HepG2 (cell line): ENCODE results near the gene GPR31. TPM values are rescaled to one million over a fixed set of nuclear protein-coding genes. Genes with fewer than 3 reads are reported as not detected.

Experiments used
- ATAC-seq: fragments of 200-7000 bp; cut with Tn5 transposase; 3 replicates; pipeline ENCODE4 v1.9.1; 2020; ENCODE audit warnings: mild to moderate bottlenecking, moderate library complexity
- BruUV-seq: library from RNA; stranded (reverse); fragments of 400-500 nt; replicated peaks from 2 replicates; lab custom pipeline; 2021; lab: Mats Ljungman, UMichigan
- CTCF ChIA-PET: fragments of 300-600 bp; formaldehyde crosslinking; extraction: SDS; loops from one replicate; lab custom pipeline; 2021; ENCODE audit warnings: low total read pairs, inconsistent platforms, low intra/inter-chr PET ratio; lab: Yijun Ruan, JAX
- POLR2A ChIA-PET: fragments of 350-600 bp; sonication (Branson Sonifier 250); formaldehyde crosslinking; loops from one replicate; lab custom pipeline; 2020; ENCODE audit warnings: antibody characterized with exemption, inconsistent platforms; lab: Yijun Ruan, JAX
- DNase-seq: peaks from one replicate; pipeline ENCODE4 v3.0.0-alpha.2; 2015; ENCODE audit warnings: low spot score
- FAIRE-seq: peaks from 3 replicates; lab custom pipeline; 2011; peaks lifted over from hg19 to GRCh38; lab: Jason Lieb, UNC
- H2AFZ ChIP-seq: one replicate; pipeline ENCODE4 v1.6.1; 2011; ENCODE audit warnings: low read length, inconsistent platforms
- H3K27ac ChIP-seq: fragments of 300-600 bp; 3 replicates; pipeline ENCODE4 v1.8.0; 2011; ENCODE audit warnings: mixed run types, mild to moderate bottlenecking, mixed read lengths, low read length, inconsistent platforms; ENCODE audit not compliant: insufficient read depth; ENCODE audit errors: extremely low read length
- H3K27me3 ChIP-seq, 2 experiments: fragments of 200-600 bp in 1 of 2; 2 replicates in 1 of 2; 3 replicates in 1 of 2; pipeline versions ENCODE4 v1.6.0 to v1.8.0; 2011; ENCODE audit warnings: low read length in 2 of 2, mild to moderate bottlenecking in 2 of 2, moderate library complexity in 2 of 2, inconsistent platforms in 1 of 2; ENCODE audit not compliant: insufficient read depth in 2 of 2, control insufficient read depth in 1 of 2
- H3K36me3 ChIP-seq, 2 experiments: fragments of 200-600 bp in 1 of 2; replicated peaks in 1 of 2; 2 replicates in 1 of 2; 3 replicates in 1 of 2; pipeline versions ENCODE4 v1.5.1 to v1.8.0; 2011; ENCODE audit warnings: low read length in 2 of 2, inconsistent platforms in 1 of 2; ENCODE audit not compliant: insufficient read depth in 2 of 2, control insufficient read depth in 1 of 2
- H3K4me1 ChIP-seq: 2 replicates; pipeline ENCODE4 v1.5.1; 2012; ENCODE audit warnings: low read length, inconsistent platforms; ENCODE audit not compliant: insufficient read depth
- H3K4me2 ChIP-seq: 2 replicates; pipeline ENCODE4 v1.6.0; 2011; ENCODE audit warnings: low read depth, low read length, inconsistent platforms
- H3K4me3 ChIP-seq, 3 experiments: fragments of 200-600 bp in 1 of 3; sonication (generic), shearing (Covaris generic) in 1 of 3; replicated peaks in 1 of 3; 2 replicates each; pipeline ENCODE4 v1.5.1; 2011 to 2016; ENCODE audit warnings: low read length in 3 of 3, inconsistent platforms in 2 of 3, low read depth in 2 of 3, mild to moderate bottlenecking in 2 of 3, control low read depth in 1 of 3, mixed read lengths in 1 of 3; ENCODE audit not compliant: insufficient read depth in 1 of 3
- H3K79me2 ChIP-seq: one replicate; pipeline ENCODE4 v1.6.1; 2011; ENCODE audit warnings: low read length, inconsistent platforms; ENCODE audit not compliant: insufficient read depth
- H3K9ac ChIP-seq: 2 replicates; pipeline ENCODE4 v1.6.0; 2011; ENCODE audit warnings: mild to moderate bottlenecking, low read depth, low read length, inconsistent platforms; ENCODE audit not compliant: insufficient read depth
- H3K9me3 ChIP-seq: 2 replicates; pipeline ENCODE4 v1.5.1; 2012; ENCODE audit warnings: mild to moderate bottlenecking, low read length
- H4K20me1 ChIP-seq: 2 replicates; pipeline ENCODE4 v1.6.0; 2011; ENCODE audit warnings: inconsistent platforms, mild to moderate bottlenecking, low read length, moderate library complexity; ENCODE audit not compliant: insufficient read depth
- ASH2L ChIP-seq: fragments of 300-600, 200-600 bp; sonication (generic); IDR thresholded peaks from 2 replicates; pipeline ENCODE4 v1.7.0; 2017; ENCODE audit warnings: low read depth, mild to moderate bottlenecking, moderate library complexity, mixed read lengths, low read length; ENCODE audit not compliant: insufficient read length
- BRD4 ChIP-seq: sonication (generic); formaldehyde crosslinking; IDR thresholded peaks from 2 replicates; pipeline ENCODE4 v1.4.0; 2020; ENCODE audit warnings: missing genetic modification reagents
- CAMTA2 ChIP-seq: sonication (generic); formaldehyde crosslinking; IDR thresholded peaks from 2 replicates; pipeline ENCODE4 v1.4.0; 2020; ENCODE audit warnings: mild to moderate bottlenecking, missing genetic modification reagents, borderline replicate concordance
- CBFB ChIP-seq: sonication (generic); formaldehyde crosslinking; IDR thresholded peaks from 2 replicates; pipeline ENCODE4 v1.4.0; 2020; ENCODE audit warnings: missing genetic modification reagents
- FOXA3 ChIP-seq: IDR thresholded peaks from 2 replicates; pipeline ENCODE4 v1.6.1; 2016; ENCODE audit warnings: missing genetic modification reagents, missing compliant biosample characterization
- KLF9 ChIP-seq: IDR thresholded peaks from 2 replicates; pipeline ENCODE4 v1.6.1; 2016; ENCODE audit warnings: low read depth
- MED13 ChIP-seq: sonication (generic); formaldehyde crosslinking; IDR thresholded peaks from 2 replicates; pipeline ENCODE4 v1.5.0; 2020; ENCODE audit warnings: missing genetic modification reagents
- SCMH1 ChIP-seq: sonication (generic); formaldehyde crosslinking; IDR thresholded peaks from 2 replicates; pipeline ENCODE4 v1.9.0; 2021; ENCODE audit warnings: missing genetic modification reagents, mild to moderate bottlenecking, borderline replicate concordance
- SSRP1 ChIP-seq: IDR thresholded peaks from 2 replicates; pipeline ENCODE4 v1.6.1; 2016; ENCODE audit warnings: control low read depth
- ZNF256 ChIP-seq: sonication (generic); formaldehyde crosslinking; conservative IDR thresholded peaks from 2 replicates; pipeline ENCODE4 v1.4.0; 2020; ENCODE audit warnings: missing genetic modification reagents
- ZNF317 ChIP-seq: sonication (generic); formaldehyde crosslinking; IDR thresholded peaks from 2 replicates; pipeline ENCODE4 v1.5.0; 2020; ENCODE audit warnings: mild to moderate bottlenecking, missing genetic modification reagents
- ZNF510 ChIP-seq: sonication (generic); formaldehyde crosslinking; IDR thresholded peaks from 2 replicates; pipeline ENCODE4 v1.4.0; 2020; ENCODE audit warnings: low read depth, mild to moderate bottlenecking, missing genetic modification reagents
- ZNF563 ChIP-seq: sonication (generic); formaldehyde crosslinking; IDR thresholded peaks from 2 replicates; pipeline ENCODE4 v1.8.0; 2022; ENCODE audit warnings: mild to moderate bottlenecking, moderate library complexity, missing genetic modification reagents
- WGBS: methylation state at CpG from one replicate; pipeline ENCODE4 v1.1.6; 2017; ENCODE audit warnings: low lambda C conversion rate; 5-methylcytosine and 5-hydroxymethylcytosine counted together
- in situ Hi-C: cut with HindIII; loops from 2 replicates; pipeline ENCODE4 v1.10.0; 2017; ENCODE audit warnings: low pct_unique_long_range_greater_than_20kb; ENCODE audit not compliant: extremely low pct_ligation_motif_present
- intact Hi-C: fragments of 100-400 bp; cut with micrococcal nuclease; formaldehyde crosslinking; loops from one replicate; pipeline ENCODE4 v1.10.0; 2022; ENCODE audit not compliant: unreplicated experiment
- polyA plus RNA-seq, 8 experiments: library from polyadenylated mRNA; depleted of rRNA in 3 of 8; stranded (reverse) in 7 of 8; unstranded in 1 of 8; fragments of >200 nt; fragmentation: Illumina TruSeq in 4 of 8; extraction: Trizol in 4 of 8; gene quantifications; 2 replicates each; pipeline versions ENCODE4 v1.2.1 to v1.2.3, GENCODE V29; 2011 to 2016; ENCODE audit warnings: low read depth in 4 of 8, missing spikeins in 1 of 8, mixed read lengths in 1 of 8; ENCODE audit not compliant: insufficient read depth in 1 of 8
- total RNA-seq, 5 experiments: library from RNA; depleted of rRNA; stranded (reverse); fragments of >200 nt; fragmentation: Illumina TruSeq; extraction: Trizol; gene quantifications; 2 replicates each; pipeline ENCODE4 v1.2.3, GENCODE V29; 2016; ENCODE audit warnings: low read depth in 1 of 5
- TF ChIP-seq, protein P1 (sequence below): fragments of 450-650 bp; IDR thresholded peaks from 2 replicates; pipeline ENCODE4 v1.6.1; 2016
- TF ChIP-seq, protein P2 (sequence below): IDR thresholded peaks from 2 replicates; pipeline ENCODE4 v1.6.1; 2012; ENCODE audit warnings: low read length, improper control_type of control experiment

Gene GPR31
- total and polyA plus RNA-seq, 2 of the 13 experiments (the other 11 are each of a cell fraction or from before 2014, with no cell fraction given) = not detected

GRCh38 chr6:167164261-167164660 is 6.5 kb upstream of the GPR31 start:
- Histone ChIP-seq H2AFZ (no peak overlapping the region), H3K9me3 (no peaks in the 10 kb centered on the region), H3K79me2 (no peaks in the 10 kb centered on the region), H3K4me3 (no peak overlapping the region), H3K36me3 (no peaks in the 10 kb centered on the region), H3K9ac (no peak overlapping the region), H3K27me3 (peaks cover 1 to 44% of the 10 kb centered on the region in 2 experiments; a peak in 4 of 5 replicates), H4K20me1 (no peaks in the 10 kb centered on the region), H3K27ac (no peak overlapping the region), H3K4me1 (peaks cover 17% of the 10 kb centered on the region), H3K4me2 (no peak overlapping the region)
- CTCF ChIA-PET = no interaction called here
- in situ Hi-C loops = no loop called here
- WGBS = 48% methylated on average over 3 of the region's 3 CpGs
- ATAC-seq (no peak), DNase-seq (no peak), FAIRE-seq (no peak)
- intact Hi-C loops = no loop called here
- no TSS peak for BruUV-seq
- TF ChIP-seq SSRP1 (CRISPR knock-in tag) = no peak
- TF ChIP-seq ASH2L = no peak
- no peak for TF ChIP-seq KLF9 (CRISPR knock-in tag)
- TF ChIP-seq SCMH1 (CRISPR knock-in tag) = no peak
- no peak for TF ChIP-seq CAMTA2
- no peak for TF ChIP-seq MED13 (CRISPR knock-in tag)
- no peak for TF ChIP-seq ZNF256 (CRISPR knock-in tag)
- no peak for TF ChIP-seq FOXA3 (CRISPR knock-in tag)
- no peak for TF ChIP-seq BRD4
- TF ChIP-seq CBFB = no peak
- no peak for TF ChIP-seq ZNF317 (CRISPR knock-in tag)
- TF ChIP-seq ZNF563 (CRISPR knock-in tag) = no peak
- TF ChIP-seq, protein P1, sequence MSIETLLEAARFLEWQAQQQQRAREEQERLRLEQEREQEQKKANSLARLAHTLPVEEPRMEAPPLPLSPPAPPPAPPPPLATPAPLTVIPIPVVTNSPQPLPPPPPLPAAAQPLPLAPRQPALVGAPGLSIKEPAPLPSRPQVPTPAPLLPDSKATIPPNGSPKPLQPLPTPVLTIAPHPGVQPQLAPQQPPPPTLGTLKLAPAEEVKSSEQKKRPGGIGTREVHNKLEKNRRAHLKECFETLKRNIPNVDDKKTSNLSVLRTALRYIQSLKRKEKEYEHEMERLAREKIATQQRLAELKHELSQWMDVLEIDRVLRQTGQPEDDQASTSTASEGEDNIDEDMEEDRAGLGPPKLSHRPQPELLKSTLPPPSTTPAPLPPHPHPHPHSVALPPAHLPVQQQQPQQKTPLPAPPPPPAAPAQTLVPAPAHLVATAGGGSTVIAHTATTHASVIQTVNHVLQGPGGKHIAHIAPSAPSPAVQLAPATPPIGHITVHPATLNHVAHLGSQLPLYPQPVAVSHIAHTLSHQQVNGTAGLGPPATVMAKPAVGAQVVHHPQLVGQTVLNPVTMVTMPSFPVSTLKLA = no peak
- TF ChIP-seq, protein P2, sequence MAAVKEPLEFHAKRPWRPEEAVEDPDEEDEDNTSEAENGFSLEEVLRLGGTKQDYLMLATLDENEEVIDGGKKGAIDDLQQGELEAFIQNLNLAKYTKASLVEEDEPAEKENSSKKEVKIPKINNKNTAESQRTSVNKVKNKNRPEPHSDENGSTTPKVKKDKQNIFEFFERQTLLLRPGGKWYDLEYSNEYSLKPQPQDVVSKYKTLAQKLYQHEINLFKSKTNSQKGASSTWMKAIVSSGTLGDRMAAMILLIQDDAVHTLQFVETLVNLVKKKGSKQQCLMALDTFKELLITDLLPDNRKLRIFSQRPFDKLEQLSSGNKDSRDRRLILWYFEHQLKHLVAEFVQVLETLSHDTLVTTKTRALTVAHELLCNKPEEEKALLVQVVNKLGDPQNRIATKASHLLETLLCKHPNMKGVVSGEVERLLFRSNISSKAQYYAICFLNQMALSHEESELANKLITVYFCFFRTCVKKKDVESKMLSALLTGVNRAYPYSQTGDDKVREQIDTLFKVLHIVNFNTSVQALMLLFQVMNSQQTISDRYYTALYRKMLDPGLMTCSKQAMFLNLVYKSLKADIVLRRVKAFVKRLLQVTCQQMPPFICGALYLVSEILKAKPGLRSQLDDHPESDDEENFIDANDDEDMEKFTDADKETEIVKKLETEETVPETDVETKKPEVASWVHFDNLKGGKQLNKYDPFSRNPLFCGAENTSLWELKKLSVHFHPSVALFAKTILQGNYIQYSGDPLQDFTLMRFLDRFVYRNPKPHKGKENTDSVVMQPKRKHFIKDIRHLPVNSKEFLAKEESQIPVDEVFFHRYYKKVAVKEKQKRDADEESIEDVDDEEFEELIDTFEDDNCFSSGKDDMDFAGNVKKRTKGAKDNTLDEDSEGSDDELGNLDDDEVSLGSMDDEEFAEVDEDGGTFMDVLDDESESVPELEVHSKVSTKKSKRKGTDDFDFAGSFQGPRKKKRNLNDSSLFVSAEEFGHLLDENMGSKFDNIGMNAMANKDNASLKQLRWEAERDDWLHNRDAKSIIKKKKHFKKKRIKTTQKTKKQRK = no peak
- TF ChIP-seq ZNF510 (CRISPR knock-in tag) = no peak
- POLR2A ChIA-PET = no interaction called here
